ENCODE results near the gene CD4. TPM values are rescaled to one million over a fixed set of nuclear protein-coding genes. Genes with fewer than 3 reads are reported as not detected.

The CD4 gene
- total RNA-seq, 1 donor: not detected

- TF ChIP-seq, protein P1, sequence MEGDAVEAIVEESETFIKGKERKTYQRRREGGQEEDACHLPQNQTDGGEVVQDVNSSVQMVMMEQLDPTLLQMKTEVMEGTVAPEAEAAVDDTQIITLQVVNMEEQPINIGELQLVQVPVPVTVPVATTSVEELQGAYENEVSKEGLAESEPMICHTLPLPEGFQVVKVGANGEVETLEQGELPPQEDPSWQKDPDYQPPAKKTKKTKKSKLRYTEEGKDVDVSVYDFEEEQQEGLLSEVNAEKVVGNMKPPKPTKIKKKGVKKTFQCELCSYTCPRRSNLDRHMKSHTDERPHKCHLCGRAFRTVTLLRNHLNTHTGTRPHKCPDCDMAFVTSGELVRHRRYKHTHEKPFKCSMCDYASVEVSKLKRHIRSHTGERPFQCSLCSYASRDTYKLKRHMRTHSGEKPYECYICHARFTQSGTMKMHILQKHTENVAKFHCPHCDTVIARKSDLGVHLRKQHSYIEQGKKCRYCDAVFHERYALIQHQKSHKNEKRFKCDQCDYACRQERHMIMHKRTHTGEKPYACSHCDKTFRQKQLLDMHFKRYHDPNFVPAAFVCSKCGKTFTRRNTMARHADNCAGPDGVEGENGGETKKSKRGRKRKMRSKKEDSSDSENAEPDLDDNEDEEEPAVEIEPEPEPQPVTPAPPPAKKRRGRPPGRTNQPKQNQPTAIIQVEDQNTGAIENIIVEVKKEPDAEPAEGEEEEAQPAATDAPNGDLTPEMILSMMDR (IDR thresholded peaks at IDR 0.05; ENCODE audit: insufficient read depth, low read length): no peak
- H3K4me3 ChIP-seq (ENCODE audit: low read depth, low read length): no peak overlapping the region
- no peak for DNase-seq (ENCODE audit: low read depth)
These were observed 9.5 kb upstream of the CD4 start for GRCh38 chr12:6779708-6780432.

DNA sequence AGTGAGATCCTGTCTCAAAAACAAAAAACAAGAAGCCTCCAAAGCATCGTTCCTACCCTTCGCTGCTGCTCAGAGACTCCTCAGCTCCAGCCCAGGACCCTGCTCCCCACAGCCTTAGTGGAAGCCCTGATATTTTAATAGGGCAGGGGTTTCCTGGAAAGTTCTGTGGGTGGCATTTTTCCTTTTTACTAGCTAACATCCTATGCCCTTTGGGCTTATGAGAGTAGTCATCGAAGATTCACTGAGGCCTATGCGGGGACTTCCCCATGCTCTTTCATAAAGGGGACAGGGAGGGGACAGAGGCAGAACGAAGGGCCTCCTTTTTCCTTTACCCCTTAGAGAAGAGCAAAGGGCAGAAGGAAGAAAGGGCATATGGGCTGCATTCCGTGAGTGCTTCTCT, 8.8 kb upstream of the CD4 start:
- H3K4me3 ChIP-seq (ENCODE audit: low read depth, low read length): no peak overlapping the region
- no peak for DNase-seq (ENCODE audit: low read depth)
- TF ChIP-seq, protein P1 (IDR thresholded peaks at IDR 0.05; ENCODE audit: insufficient read depth, low read length): no peak

GRCh38 chr12:6782119-6782518, 7.2 kb upstream of the CD4 start:
- H3K4me3 ChIP-seq (ENCODE audit: low read depth, low read length): no peak overlapping the region
- TF ChIP-seq, protein P1 (IDR thresholded peaks at IDR 0.05; ENCODE audit: insufficient read depth, low read length): no peak
- no peak for DNase-seq (ENCODE audit: low read depth)

GRCh38 chr12:6782850-6783566, 6.3 kb upstream of the CD4 start:
- no peak overlapping the region for H3K4me3 ChIP-seq (ENCODE audit: low read depth, low read length)
- DNase-seq (ENCODE audit: low read depth): no peak
- TF ChIP-seq, protein P1 (IDR thresholded peaks at IDR 0.05; ENCODE audit: insufficient read depth, low read length): no peak

DNA sequence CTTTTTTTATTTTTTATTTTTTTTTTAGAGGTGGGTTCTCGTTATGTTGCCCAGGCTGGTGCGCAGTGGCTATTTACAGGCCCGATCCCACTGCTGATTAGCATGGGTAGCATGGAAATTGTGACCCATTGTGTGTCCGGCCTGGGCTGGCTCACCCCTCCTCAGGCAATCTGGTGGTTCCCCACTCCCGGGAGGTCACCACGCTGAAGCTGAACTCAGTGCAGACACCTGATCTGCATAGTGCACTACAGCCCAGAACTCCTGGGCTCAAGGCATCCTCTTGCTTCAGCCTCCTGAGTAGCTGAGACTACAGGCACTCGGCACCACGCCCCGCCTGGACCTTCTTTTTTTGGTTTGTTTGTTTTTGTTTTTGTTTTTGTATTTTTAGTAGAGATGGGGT, 5.5 kb upstream of the CD4 start:
- no peak overlapping the region for H3K4me3 ChIP-seq (ENCODE audit: low read depth, low read length)
- TF ChIP-seq, protein P1 (IDR thresholded peaks at IDR 0.05; ENCODE audit: insufficient read depth, low read length): no peak
- DNase-seq (ENCODE audit: low read depth): no peak

- H3K4me3 ChIP-seq (ENCODE audit: low read depth, low read length): no peak overlapping the region
- TF ChIP-seq, protein P1 (IDR thresholded peaks at IDR 0.05; ENCODE audit: insufficient read depth, low read length): no peak
- no peak for DNase-seq (ENCODE audit: low read depth)
These were observed 5.0 kb upstream of the CD4 start for GRCh38 chr12:6784296-6784695.
